Astrocyte (in vitro differentiated cells and primary cell): Measurements from ENCODE around the gene B4GALNT3. TPM values are rescaled to one million over a fixed set of nuclear protein-coding genes. Genes with fewer than 3 reads are reported as not detected.

ENCODE experiments used
- DNase-seq: peaks from one replicate; pipeline ENCODE4 v3.0.0-alpha.2; 2010; ENCODE audit warnings: low read depth
- FAIRE-seq: peaks from 2 replicates; lab custom pipeline; 2011; peaks lifted over from hg19 to GRCh38; lab: Jason Lieb, UNC
- H2AFZ ChIP-seq: 2 replicates; pipeline ENCODE4 v1.6.0; 2012; ENCODE audit warnings: low read depth, low read length, inconsistent platforms
- H3K27ac ChIP-seq: 2 replicates; pipeline ENCODE4 v1.5.1; 2011; ENCODE audit warnings: low read depth, low read length, inconsistent platforms
- H3K27me3 ChIP-seq: 2 replicates; pipeline ENCODE4 v1.6.0; 2011; ENCODE audit warnings: low read length, inconsistent platforms; ENCODE audit not compliant: insufficient read depth
- H3K36me3 ChIP-seq: 2 replicates; pipeline ENCODE4 v1.5.1; 2011; ENCODE audit warnings: low read length, inconsistent platforms; ENCODE audit not compliant: insufficient read depth
- H3K4me1 ChIP-seq: 2 replicates; pipeline ENCODE4 v1.5.1; 2011; ENCODE audit warnings: low read length, inconsistent platforms; ENCODE audit not compliant: insufficient read depth
- H3K4me2 ChIP-seq: 2 replicates; pipeline ENCODE4 v1.6.0; 2012; ENCODE audit warnings: low read length, inconsistent platforms
- H3K4me3 ChIP-seq: 2 replicates; pipeline ENCODE4 v1.5.1; 2011; ENCODE audit warnings: low read depth, mild to moderate bottlenecking, low read length, inconsistent platforms; ENCODE audit not compliant: insufficient read depth
- H3K79me2 ChIP-seq: 2 replicates; pipeline ENCODE4 v1.6.0; 2012; ENCODE audit warnings: mild to moderate bottlenecking, low read length, inconsistent platforms; ENCODE audit not compliant: insufficient read depth
- H3K9ac ChIP-seq: 2 replicates; pipeline ENCODE4 v1.6.0; 2012; ENCODE audit warnings: mild to moderate bottlenecking, low read length, inconsistent platforms
- H3K9me3 ChIP-seq: 2 replicates; pipeline ENCODE4 v1.5.1; 2012; ENCODE audit warnings: low read depth, mild to moderate bottlenecking, low read length, inconsistent platforms; ENCODE audit not compliant: insufficient read depth
- H4K20me1 ChIP-seq: 2 replicates; pipeline ENCODE4 v1.6.0; 2012; ENCODE audit warnings: low read length, inconsistent platforms; ENCODE audit not compliant: insufficient read depth
- H3K27ac Mint-ChIP-seq: one replicate; pipeline ENCODE4 v1.8.0; 2021; ENCODE audit warnings: mild to moderate bottlenecking, mixed read lengths; ENCODE audit not compliant: unreplicated experiment
- H3K27me3 Mint-ChIP-seq: one replicate; pipeline ENCODE4 v1.8.0; 2021; ENCODE audit warnings: low read depth, mixed read lengths; ENCODE audit not compliant: unreplicated experiment
- H3K36me3 Mint-ChIP-seq: one replicate; pipeline ENCODE4 v1.8.0; 2021; ENCODE audit warnings: low read depth, mixed read lengths; ENCODE audit not compliant: unreplicated experiment
- H3K4me1 Mint-ChIP-seq: one replicate; pipeline ENCODE4 v1.8.0; 2021; ENCODE audit warnings: low read depth, mixed read lengths; ENCODE audit not compliant: unreplicated experiment
- H3K4me3 Mint-ChIP-seq: one replicate; pipeline ENCODE4 v1.8.0; 2021; ENCODE audit warnings: mild to moderate bottlenecking, moderate library complexity, mixed read lengths; ENCODE audit not compliant: unreplicated experiment
- H3K9me3 Mint-ChIP-seq: one replicate; pipeline ENCODE4 v1.8.0; 2021; ENCODE audit warnings: mild to moderate bottlenecking, mixed read lengths; ENCODE audit not compliant: unreplicated experiment
- EZH2 ChIP-seq: IDR thresholded peaks from 2 replicates; pipeline ENCODE4 v1.6.1; 2012; ENCODE audit warnings: mild to moderate bottlenecking, low read length, inconsistent platforms; ENCODE audit not compliant: insufficient read depth
- total RNA-seq: library from RNA; stranded (reverse); gene quantifications from 2 replicates; pipeline ENCODE4 v1.2.1, GENCODE V29; 2021
- TF ChIP-seq, protein P1 (sequence below): IDR thresholded peaks from 2 replicates; pipeline ENCODE4 v1.5.1; 2011; ENCODE audit warnings: low read depth, mild to moderate bottlenecking, inconsistent platforms, low read length, moderate library complexity; ENCODE audit not compliant: insufficient read depth

B4GALNT3 gene
- total RNA-seq, 1 donor from 2014 or later = 3.6 TPM

DNA sequence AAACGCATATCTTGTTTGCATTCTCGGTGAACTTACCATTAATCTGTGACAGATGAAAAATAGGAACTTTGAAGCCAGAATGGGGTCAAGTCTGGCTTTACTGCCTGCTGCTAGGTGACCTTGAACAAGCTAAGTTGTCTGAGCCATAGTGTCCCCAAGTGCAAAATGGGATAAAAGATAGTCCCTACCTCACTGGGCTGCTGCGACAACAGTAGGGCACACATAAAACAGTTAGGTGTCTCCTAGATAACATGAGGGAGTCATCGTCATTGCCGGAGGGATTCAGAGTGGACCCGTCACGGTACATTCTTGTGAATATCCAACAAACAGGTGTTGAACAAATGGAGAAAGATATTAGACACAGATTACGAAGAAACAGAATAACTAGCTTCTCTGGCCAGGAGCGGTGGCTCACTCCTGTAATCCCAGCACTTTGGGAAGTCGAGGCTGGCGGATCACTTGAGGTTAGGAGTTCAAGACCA lies 132.3 kb downstream of the B4GALNT3 start:
- Histone ChIP-seq H3K9me3 (no peaks in the 10 kb centered on the region), H2AFZ (no peak overlapping the region), H4K20me1 (no peaks in the 10 kb centered on the region), H3K4me2 (no peak overlapping the region), H3K4me1 (no peaks in the 10 kb centered on the region), H3K9ac (no peak overlapping the region), H3K36me3 (no peaks in the 10 kb centered on the region), H3K79me2 (no peaks in the 10 kb centered on the region), H3K27me3 (peaks cover 6% of the 10 kb centered on the region), H3K27ac (no peak overlapping the region), H3K4me3 (no peak overlapping the region)
- Mint-ChIP-seq H3K27me3 (peaks cover 24% of the 10 kb centered on the region), H3K4me1 (no peaks in the 10 kb centered on the region), H3K9me3 (peaks cover 8% of the 10 kb centered on the region), H3K36me3 (no peaks in the 10 kb centered on the region), H3K4me3 (no peak overlapping the region), H3K27ac (no peak overlapping the region)
- FAIRE-seq (no peak), DNase-seq (no peak)
- TF ChIP-seq EZH2 = no peak

- Mint-ChIP-seq H3K4me3 (no peak overlapping the region), H3K36me3 (no peaks in the 10 kb centered on the region), H3K27me3 (peaks cover 24% of the 10 kb centered on the region), H3K27ac (no peak overlapping the region), H3K9me3 (no peaks in the 10 kb centered on the region), H3K4me1 (no peaks in the 10 kb centered on the region)
- no peaks in the 10 kb centered on the region for H3K9me3 ChIP-seq
- no peak overlapping the region for H3K4me2 ChIP-seq
- peaks cover 5% of the 10 kb centered on the region for H3K27me3 ChIP-seq
- no peaks in the 10 kb centered on the region for H3K4me1 ChIP-seq
- no peak overlapping the region for H3K4me3 ChIP-seq
- no peaks in the 10 kb centered on the region for H4K20me1 ChIP-seq
- no peak for FAIRE-seq
- no peaks in the 10 kb centered on the region for H3K36me3 ChIP-seq
- no peak for TF ChIP-seq EZH2
- TF ChIP-seq, protein P1, sequence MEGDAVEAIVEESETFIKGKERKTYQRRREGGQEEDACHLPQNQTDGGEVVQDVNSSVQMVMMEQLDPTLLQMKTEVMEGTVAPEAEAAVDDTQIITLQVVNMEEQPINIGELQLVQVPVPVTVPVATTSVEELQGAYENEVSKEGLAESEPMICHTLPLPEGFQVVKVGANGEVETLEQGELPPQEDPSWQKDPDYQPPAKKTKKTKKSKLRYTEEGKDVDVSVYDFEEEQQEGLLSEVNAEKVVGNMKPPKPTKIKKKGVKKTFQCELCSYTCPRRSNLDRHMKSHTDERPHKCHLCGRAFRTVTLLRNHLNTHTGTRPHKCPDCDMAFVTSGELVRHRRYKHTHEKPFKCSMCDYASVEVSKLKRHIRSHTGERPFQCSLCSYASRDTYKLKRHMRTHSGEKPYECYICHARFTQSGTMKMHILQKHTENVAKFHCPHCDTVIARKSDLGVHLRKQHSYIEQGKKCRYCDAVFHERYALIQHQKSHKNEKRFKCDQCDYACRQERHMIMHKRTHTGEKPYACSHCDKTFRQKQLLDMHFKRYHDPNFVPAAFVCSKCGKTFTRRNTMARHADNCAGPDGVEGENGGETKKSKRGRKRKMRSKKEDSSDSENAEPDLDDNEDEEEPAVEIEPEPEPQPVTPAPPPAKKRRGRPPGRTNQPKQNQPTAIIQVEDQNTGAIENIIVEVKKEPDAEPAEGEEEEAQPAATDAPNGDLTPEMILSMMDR = no peak
- no peaks in the 10 kb centered on the region for H3K79me2 ChIP-seq
- no peak overlapping the region for H2AFZ ChIP-seq
- no peak overlapping the region for H3K9ac ChIP-seq
- no peak overlapping the region for H3K27ac ChIP-seq
- DNase-seq = no peak
Observed at GRCh38 chr12:593396-594270, 133.9 kb downstream of the B4GALNT3 start.

DNA sequence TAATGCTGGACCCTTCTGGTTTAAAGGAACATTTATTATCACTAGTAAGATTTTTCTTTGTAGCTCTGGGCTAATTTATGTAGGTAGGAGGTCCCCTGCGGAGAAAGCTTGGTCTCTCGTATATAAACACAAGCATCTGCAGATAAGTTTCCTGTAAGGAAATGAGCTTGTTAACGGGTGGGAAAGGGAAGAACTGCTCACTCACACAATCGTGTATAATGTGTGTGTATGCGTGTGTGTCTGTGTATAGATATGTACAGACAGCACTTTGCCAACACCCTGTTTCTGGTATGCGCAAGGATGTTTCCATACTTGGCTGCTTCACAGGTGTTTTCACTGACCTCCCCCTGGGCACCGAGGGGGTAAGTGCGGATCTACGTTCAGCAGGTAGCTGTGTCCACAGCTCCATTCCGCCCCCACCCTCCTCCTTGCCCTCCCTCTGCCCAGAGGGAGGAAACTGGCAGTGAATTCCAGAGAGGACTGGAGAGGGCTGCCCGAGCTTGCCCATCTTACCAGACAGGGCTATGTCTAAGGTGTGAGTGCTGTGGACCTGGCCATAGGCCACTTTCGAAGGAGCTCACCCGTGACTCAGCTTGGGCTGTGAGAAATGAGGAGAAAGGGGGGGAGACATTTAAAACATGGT lies 138.3 kb downstream of the B4GALNT3 start:
- DNase-seq (no peak), FAIRE-seq (no peak)
- Mint-ChIP-seq H3K4me3 (no peak overlapping the region), H3K9me3 (no peaks in the 10 kb centered on the region), H3K27me3 (peaks cover 3% of the 10 kb centered on the region), H3K27ac (no peak overlapping the region), H3K4me1 (no peaks in the 10 kb centered on the region), H3K36me3 (no peaks in the 10 kb centered on the region)
- Histone ChIP-seq H3K4me1 (no peaks in the 10 kb centered on the region), H3K36me3 (no peaks in the 10 kb centered on the region), H3K27ac (no peak overlapping the region), H3K9me3 (no peaks in the 10 kb centered on the region), H3K27me3 (no peaks in the 10 kb centered on the region), H4K20me1 (no peaks in the 10 kb centered on the region), H3K79me2 (no peaks in the 10 kb centered on the region), H3K9ac (no peak overlapping the region), H3K4me2 (no peak overlapping the region), H3K4me3 (no peak overlapping the region), H2AFZ (no peak overlapping the region)
- no peak for TF ChIP-seq EZH2
- TF ChIP-seq, protein P1 = no peak
